GM23248 (cell line): ENCODE measurements around the gene CDCP2.

Source experiments
- EZH2 ChIP-seq: fragments of 200-600 bp; sonication (generic); IDR thresholded peaks from 2 replicates; pipeline ENCODE4 v1.6.1; 2018; ENCODE audit warnings: antibody characterized with exemption, mild to moderate bottlenecking; ENCODE audit not compliant: insufficient read depth, poor library complexity, severe bottlenecking
- EZH2phosphoT487 ChIP-seq: fragments of 200-600 bp; sonication (generic); IDR thresholded peaks from 2 replicates; pipeline ENCODE4 v1.6.1; 2018; ENCODE audit warnings: antibody characterized with exemption, moderate library complexity, mild to moderate bottlenecking, low read depth; ENCODE audit not compliant: insufficient read depth

DNA sequence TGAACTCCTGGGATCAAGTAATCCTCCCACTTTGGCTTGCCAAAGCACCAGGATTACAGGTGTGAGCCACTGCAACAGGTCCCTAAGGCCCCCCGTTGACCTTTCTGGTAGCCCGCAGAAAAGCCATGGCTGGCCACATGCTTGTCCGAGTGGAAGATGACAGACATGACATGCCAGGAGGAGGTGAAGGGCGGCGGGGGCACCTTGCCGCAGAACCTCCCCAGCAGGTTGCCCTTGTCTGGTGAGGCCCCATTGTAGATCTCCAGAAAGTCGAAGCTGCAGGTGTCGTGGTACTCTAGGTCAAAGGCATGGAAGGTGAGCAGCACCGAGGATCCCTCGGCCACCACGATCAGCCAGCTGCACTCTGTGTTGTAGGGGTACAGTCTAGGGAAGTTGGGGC lies 8.4 kb downstream of the CDCP2 start:
- TF ChIP-seq EZH2 (no peak), EZH2phosphoT487 (no peak)
